ES-I3 (cell line): Measurements from ENCODE around the gene LSMEM2.
"Not testable (repeated sequence)": the region's sequence is repeated elsewhere in the genome, so short reads cannot be mapped to it uniquely, and the experiment has no call there.

Experiments used
- H3K36me3 ChIP-seq: 2 replicates; pipeline ENCODE4 v1.6.1; 2013; ENCODE audit warnings: mild to moderate bottlenecking, low read length, control low read depth, moderate library complexity; ENCODE audit not compliant: insufficient read depth
- H3K4me1 ChIP-seq: 2 replicates; pipeline ENCODE4 v1.6.1; 2013; ENCODE audit warnings: mild to moderate bottlenecking, control low read depth, low read length; ENCODE audit not compliant: insufficient read depth
- H3K9ac ChIP-seq: 2 replicates; pipeline ENCODE4 v1.6.1; 2013; ENCODE audit warnings: low read depth, mild to moderate bottlenecking, low read length, moderate library complexity
- H3K9me3 ChIP-seq: 2 replicates; pipeline ENCODE4 v1.6.1; 2013; ENCODE audit warnings: mild to moderate bottlenecking, low read length, moderate library complexity; ENCODE audit not compliant: control insufficient read depth, insufficient read depth

The LSMEM2 gene

DNA sequence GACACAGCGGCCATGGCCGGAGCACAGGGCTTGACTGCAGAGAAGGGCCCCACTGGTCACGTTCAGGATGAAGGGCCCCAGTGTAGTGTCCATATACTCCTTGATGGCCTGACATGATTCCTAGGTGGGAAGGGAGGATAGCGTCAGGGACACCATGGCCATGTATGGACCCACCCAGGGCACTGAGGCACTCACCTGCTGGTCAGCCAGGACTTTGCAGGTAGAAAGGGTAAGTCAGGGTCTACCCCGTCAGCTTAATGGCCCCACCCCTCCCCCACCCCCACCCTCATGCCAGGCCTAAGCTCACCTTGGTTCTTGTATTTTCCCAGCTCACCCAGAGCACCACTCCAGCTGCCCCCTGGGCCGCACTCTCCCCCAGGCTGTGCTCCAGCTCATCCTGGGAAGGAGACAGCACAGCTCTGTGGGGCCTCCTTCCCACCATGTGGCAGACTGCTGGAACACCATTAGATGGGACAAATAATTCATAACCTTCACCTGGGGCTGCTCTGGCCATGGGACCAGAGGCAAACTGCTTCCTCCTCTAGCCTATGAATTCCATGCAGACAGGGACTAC is 21.9 kb downstream of the LSMEM2 start:
- Histone ChIP-seq H3K9ac (no peak overlapping the region), H3K36me3 (no peaks in the 10 kb centered on the region), H3K4me1 (peaks cover 11% of the 10 kb centered on the region), H3K9me3 (peaks cover 1% of the 10 kb centered on the region; the same call in 1 of the 2 replicates)

DNA sequence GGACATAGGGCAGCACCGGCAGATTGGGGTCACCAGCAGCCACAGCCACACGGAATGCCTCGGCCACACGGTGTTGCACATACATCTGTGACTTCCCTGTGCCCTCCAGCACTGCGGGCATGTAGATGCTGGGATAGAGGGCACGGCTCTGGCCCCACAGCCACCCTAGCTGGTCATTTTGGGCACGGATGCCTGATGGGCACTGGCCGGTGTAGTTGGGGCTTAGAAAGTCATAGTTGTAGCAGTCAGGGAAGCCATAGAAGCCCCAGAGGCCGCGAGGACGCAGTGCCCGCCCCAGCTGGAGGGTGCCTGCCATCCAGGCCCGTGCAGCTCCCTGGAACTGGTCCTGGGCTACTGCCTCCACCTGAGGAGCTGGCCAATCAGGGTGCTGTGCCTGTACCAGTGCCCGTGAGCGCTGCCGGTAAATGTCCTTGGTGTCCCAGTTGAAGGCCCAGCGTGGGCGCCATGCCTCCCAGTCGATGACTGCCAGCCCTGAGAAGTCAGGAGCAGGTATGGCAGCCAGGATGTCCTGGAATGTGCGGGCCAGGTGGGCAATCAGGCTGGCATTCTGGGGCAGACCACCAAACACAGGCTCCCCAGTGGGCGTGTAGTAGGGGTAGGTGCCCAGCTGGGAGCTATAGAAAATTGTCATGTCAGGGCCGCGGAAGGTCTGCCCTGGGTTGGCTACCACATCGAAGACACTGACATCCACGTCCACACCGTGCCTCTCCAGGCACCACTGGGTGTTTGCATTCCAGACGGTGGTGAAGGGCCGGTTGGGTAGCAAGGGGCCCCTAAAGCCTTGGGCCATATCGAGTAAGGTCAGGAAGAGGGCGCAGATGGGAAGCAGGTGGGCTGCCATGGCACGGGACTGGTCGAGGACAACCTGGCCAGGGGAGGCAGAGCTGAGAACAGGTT is 23.5 kb downstream of the LSMEM2 start:
- Histone ChIP-seq H3K9me3 (peaks cover 5% of the 10 kb centered on the region; the same call in 1 of the 2 replicates), H3K36me3 (no peaks in the 10 kb centered on the region), H3K4me1 (peaks cover 11% of the 10 kb centered on the region), H3K9ac (no peak overlapping the region)

DNA sequence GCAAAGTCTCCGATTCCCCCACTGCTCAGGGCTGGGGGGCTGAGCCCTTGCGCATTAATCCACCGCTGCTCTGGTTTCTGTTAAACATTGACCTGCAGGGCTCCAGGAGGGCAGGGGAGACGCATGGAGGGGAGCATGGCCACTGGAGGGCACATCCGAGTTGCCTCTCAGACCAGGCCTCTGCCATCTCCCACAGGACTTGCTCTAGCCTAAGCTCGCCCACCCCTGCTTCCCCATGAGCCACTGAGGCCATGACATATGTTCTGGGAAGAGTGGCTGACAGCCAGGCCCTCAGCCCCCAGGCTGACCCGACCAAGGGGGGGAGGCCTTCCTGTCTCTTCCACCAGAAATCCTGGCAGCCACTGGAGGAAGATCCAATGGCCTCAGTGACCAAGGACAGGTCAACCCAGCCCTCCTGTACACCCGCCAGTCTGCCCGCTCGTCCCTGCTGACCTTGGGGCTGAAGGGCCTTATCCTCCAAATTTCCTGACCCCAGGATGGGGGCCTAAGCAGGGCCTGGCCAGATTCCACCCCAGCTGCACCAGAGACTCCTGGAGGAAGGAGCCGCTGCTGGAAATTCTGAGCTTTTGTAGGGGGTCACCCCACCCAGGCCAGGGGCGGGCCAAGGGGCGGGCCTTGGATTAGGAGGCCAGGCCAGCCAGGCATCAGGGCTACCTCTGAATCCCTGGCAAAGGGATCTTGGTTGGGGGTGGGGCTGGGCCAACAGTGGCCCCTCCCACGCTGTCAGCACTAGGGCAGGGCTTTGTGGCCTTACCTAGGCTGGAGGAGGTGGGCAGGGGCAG is 24.3 kb downstream of the LSMEM2 start, which contains the start of gene HYAL1:
HYAL1 (minus strand) TSS at position 562 of the 803 bp plus-strand sequence. CDS start 618 bp downstream, outside the sequence.
- peaks cover 5% of the 10 kb centered on the region; the same call in 1 of the 2 replicates for H3K9me3 ChIP-seq
- no peaks in the 10 kb centered on the region for H3K36me3 ChIP-seq
- 0 out of 2 replicates have a peak within 1 kb of the TSS, but pooled peaks have one; percentile 19 for H3K9ac ChIP-seq
- peaks cover 11% of the 10 kb centered on the region for H3K4me1 ChIP-seq

DNA sequence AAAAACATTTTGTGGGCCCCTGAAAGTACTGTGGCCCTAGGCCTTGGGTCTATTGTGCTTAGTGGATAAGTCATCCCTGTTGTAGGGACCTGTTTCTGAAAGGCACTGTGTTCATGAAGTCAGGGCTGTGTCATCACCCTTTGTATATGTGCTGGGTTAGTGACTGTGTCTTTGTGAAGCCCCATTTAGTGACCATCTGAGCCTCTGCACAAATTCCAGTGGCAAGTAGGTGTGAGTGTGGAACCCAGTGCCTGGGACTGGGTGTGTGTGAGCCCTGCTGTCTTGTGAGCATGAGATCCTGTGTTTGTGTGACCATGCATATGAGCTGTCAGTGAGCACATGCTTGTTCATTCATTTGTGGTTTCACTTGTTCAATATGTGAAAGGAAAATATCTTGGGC is 25.7 kb downstream of the LSMEM2 start:
- H3K9ac ChIP-seq, result no peak overlapping the region
- H3K4me1 ChIP-seq, result peaks cover 11% of the 10 kb centered on the region
- peaks cover 5% of the 10 kb centered on the region; the same call in 1 of the 2 replicates for H3K9me3 ChIP-seq
- no peaks in the 10 kb centered on the region for H3K36me3 ChIP-seq

DNA sequence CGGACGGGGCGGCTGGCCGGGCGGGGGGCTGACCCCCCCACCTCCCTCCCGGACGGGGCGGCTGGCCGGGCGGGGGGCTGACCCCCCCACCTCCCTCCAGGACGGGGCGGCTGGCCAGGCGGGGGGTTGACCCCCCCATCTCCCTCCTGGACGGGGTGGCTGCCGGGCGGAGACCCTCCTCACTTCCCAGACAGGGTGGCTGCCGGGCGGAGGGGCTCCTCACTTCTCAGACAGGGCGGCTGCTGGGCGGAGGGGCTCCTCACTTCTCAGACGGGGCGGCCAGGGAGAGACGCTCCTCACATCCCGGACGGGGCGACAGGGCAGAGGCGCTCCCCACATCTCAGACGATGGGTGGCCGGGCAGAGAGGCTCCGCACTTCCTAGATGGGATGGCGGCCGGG is 33.2 kb downstream of the LSMEM2 start:
- H3K4me1 ChIP-seq, H3K36me3 ChIP-seq, H3K9me3 ChIP-seq, H3K9ac ChIP-seq: not testable (repeated sequence)

DNA sequence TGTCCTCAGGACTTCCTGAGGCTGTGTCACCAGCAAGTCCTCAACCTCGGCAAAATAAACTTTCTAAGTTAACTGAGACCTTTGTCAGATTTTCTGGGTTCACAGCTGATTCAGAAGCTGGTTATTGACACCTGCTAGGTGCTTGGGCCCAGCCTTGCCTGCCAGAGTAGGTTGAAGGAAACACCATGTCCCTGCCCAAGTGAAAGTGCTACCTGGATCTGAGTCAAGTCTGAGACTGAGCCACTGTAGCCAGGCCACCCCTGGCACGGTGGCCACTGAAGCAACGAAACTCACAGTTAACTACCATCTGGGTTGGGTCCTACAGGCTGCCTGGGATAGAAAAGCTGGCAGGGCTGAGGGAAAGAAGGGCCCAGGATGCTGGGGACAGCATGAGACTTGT is 35.5 kb downstream of the LSMEM2 start:
- Histone ChIP-seq H3K4me1 (peaks cover 14% of the 10 kb centered on the region; the same call in 1 of the 2 replicates), H3K9ac (no peak overlapping the region), H3K9me3 (no peaks in the 10 kb centered on the region; the same call in 1 of the 2 replicates), H3K36me3 (peaks cover 6% of the 10 kb centered on the region; the same call in 1 of the 2 replicates)

DNA sequence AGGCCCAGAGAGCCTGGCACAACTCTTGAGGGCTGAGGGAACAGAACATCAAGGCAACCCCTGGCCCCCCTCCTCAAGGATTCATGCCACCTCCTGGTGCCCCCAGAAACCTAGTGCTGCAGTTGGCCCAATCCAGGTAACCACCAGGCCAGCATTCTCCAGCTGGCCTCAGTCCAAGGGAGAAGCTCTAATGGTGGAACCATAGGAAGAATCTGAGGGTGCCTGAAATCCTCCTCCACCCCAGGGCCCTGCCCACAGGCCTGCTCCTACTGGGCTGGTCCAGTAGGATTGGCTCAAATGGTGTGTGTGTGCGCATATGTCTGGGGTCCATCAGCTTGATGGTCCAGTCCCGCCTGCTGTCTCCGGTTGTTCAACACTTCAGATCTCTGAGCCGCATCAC is 35.9 kb downstream of the LSMEM2 start:
- peaks cover 16% of the 10 kb centered on the region; the same call in 1 of the 2 replicates for H3K4me1 ChIP-seq
- peaks cover 9% of the 10 kb centered on the region for H3K36me3 ChIP-seq
- H3K9ac ChIP-seq, result no peak overlapping the region
- no peaks in the 10 kb centered on the region; the same call in 1 of the 2 replicates for H3K9me3 ChIP-seq

DNA sequence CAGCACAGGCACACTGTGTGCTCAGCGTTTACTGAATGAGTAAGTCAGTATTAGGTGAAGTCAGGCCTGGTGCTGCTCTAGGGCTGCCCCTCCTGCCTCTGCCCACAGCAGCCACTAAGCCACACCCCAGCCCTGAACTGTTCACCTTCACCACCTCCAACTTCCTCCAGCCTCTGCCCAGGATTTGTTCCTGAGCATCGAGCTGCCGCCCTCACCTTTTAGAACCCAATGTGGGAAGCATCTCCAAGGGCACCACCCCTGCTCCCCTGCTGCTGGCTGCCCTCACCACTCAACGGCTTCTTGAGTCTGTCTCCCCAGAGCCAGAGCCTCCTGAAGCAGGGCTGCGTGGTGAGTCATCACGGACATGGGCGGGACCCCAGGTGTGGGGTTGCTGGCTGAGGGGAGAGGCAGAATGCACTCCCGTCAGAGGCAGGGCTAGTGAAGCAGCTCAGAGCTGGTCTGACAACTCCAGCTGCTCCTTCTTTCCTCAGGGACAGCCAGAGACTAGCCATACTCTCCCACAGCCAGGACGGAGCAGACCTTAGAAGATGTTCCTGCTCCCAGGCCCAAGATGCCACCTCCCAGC is 37.9 kb downstream of the LSMEM2 start:
- no peaks in the 10 kb centered on the region for H3K9me3 ChIP-seq
- H3K36me3 ChIP-seq, result peaks cover 9% of the 10 kb centered on the region
- peaks cover 23% of the 10 kb centered on the region; the same call in 1 of the 2 replicates for H3K4me1 ChIP-seq
- H3K9ac ChIP-seq, result no peak overlapping the region

DNA sequence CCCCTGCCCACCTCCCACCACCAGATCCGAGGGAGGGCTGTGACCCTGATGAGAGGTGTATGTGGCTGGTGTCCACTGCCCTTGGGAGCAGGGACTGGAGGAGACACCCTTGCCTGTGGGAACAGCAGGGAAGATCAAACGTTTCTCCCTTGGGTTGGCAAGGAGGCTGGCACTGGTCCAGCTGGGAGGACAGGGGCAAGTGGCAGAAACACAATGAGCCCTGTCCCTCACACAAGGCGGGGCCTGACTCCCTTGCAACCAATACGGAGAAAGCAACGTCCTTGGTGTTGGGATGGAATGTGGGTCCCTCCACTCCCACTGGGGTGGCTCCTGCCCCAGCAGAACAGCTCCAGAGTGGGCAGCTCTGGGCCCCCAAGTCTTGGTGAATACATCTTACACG is 38.4 kb downstream of the LSMEM2 start:
- H3K9ac ChIP-seq, result no peak overlapping the region
- H3K9me3 ChIP-seq, result no peaks in the 10 kb centered on the region
- H3K36me3 ChIP-seq, result peaks cover 9% of the 10 kb centered on the region
- H3K4me1 ChIP-seq, result peaks cover 23% of the 10 kb centered on the region; the same call in 1 of the 2 replicates

DNA sequence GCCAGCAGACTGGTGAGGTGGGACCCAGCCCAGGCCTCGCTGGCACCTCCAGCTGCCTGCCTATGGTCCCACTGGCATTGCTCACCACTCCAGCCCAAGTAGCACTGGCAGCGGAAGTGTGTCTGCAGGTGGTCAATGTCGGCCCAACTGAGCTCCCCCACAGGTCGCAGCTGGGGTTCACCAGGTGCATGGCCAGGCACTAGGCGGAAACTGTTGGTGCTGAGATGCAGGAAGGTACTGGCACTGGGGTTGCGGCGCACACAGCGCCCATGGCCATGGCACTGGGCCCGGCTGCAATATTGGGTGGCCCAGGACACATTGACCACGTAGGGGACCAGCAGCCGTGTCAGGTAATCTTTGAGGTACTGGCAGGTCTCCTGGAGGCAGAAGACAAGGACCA is 39.3 kb downstream of the LSMEM2 start:
- Histone ChIP-seq H3K4me1 (peaks cover 28% of the 10 kb centered on the region; the same call in 1 of the 2 replicates), H3K36me3 (peaks cover 9% of the 10 kb centered on the region), H3K9me3 (no peaks in the 10 kb centered on the region), H3K9ac (no peak overlapping the region)

DNA sequence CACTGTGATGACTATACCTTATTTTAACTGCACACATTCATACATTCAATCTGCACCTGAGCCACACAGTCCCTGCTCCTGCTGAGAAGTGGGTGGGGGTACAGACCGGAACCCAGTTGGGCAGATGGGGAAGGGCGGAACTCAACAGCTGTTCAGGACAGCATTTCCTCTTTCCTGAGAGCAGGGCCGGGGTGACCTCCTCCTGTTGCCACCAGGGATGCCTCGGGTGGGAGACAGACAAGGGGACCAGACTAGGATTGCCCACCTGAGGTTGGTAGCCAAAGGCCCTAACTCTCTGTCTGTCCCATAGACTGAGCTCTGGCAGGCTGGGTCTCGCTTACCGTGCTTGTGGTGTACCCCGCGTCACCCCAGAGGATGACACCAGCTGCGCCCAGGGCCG is 39.7 kb downstream of the LSMEM2 start:
- peaks cover 31% of the 10 kb centered on the region; the same call in 1 of the 2 replicates for H3K4me1 ChIP-seq
- H3K36me3 ChIP-seq, result peaks cover 9% of the 10 kb centered on the region
- H3K9me3 ChIP-seq, result no peaks in the 10 kb centered on the region
- no peak overlapping the region for H3K9ac ChIP-seq

DNA sequence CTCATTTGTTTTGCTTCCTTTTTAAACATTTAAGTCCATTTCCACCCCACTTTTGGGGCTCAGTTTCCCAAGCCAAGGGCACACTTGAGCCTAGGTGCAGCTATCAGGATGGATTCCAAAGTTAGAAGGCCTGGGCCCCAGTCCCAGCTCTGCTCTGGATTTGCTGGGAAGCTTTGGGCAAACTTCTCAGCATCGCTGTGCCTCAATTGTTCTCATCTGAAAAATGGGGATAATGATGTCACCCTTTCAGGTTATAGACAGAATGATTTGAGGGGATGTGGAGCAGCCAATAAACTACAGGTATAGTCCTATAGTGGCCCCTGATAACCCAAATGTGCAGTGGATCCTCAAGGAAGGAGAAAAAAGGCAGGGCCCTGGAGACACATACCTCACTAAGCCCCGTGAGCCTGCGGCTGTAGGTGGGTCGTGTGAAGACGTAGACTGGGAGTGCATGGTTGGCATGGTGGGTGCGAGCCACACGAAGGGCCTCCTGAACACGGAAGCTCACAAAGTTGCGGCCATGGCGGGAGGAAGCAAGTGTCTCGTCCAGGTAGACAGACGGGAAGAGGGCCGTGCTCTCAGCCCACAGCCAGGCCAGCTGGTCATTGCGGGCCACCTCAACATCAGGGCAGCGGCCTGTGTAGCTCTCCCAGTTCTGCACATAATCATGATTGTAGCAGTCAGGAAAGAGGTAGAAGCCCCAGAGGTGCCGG is 40.5 kb downstream of the LSMEM2 start:
- H3K9me3 ChIP-seq, result no peaks in the 10 kb centered on the region
- peaks cover 35% of the 10 kb centered on the region; the same call in 1 of the 2 replicates for H3K4me1 ChIP-seq
- H3K36me3 ChIP-seq, result peaks cover 9% of the 10 kb centered on the region
- H3K9ac ChIP-seq, result no peak overlapping the region

DNA sequence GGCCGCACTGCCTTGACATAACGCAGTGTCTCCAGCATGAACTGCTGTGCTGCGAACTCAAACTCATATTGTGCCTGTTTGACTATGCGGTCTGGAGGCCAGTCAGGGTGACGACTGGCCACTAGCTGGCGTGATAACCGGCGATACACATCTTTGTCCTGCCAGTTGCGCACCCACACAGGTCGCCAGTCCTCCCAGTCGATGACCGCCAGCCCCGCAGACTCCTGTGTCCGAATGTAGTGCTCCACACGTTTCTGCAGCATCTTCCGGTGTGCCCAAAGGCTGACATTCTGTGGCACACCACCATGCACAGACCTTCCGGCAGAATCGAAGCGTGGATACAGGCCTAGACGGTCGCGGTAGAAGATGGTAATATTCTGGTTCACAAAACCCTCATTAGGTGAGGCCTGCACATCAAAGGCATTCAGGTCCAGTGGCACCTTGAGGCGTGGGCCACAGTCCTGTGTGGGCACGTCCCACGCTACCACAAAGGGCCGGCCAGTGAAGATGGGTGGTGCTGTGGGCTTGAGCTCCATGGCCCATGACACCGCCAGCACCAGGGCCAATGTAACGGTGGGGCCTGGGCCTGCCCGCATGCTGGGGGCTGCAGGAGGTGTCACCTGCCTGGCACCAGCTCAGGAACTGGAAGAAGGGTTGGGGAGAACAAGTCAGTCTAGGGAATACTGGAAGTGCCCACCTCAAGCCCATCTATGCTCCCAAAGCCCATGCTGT is 41.2 kb downstream of the LSMEM2 start:
- Histone ChIP-seq H3K9ac (peak overlapping the region; percentile 89), H3K4me1 (peaks cover 36% of the 10 kb centered on the region; the same call in 1 of the 2 replicates), H3K36me3 (peaks cover 9% of the 10 kb centered on the region), H3K9me3 (no peaks in the 10 kb centered on the region)
